Measurements from ENCODE around the gene BPIFB6.

- TF ChIP-seq REST (IDR thresholded peaks at IDR 0.05; ENCODE audit: insufficient read depth in 1 of 2, low read depth in 2 of 2, low read length in 2 of 2) = no peak
- no peak for TF ChIP-seq POLR2AphosphoS5 (IDR thresholded peaks at IDR 0.05; ENCODE audit: low read depth, low read length)
- no peak for TF ChIP-seq FOXP2 (optimal IDR thresholded peaks at IDR 0.05; ENCODE audit: borderline replicate concordance, extremely low read depth, extremely low read length, insufficient read depth)
- no peak for TF ChIP-seq TAF1 (IDR thresholded peaks at IDR 0.05; ENCODE audit: borderline replicate concordance, insufficient read depth, low read length)
- TF ChIP-seq SIN3A (IDR thresholded peaks at IDR 0.05; ENCODE audit: borderline replicate concordance, insufficient read depth, low read length) = no peak
These were observed 54.7 kb downstream of the BPIFB6 start for GRCh38 chr20:33086052-33086722.

All from PFSK-1 (cell line).